GM12892 (cell line): Measurements from ENCODE around the gene PRR12.

ENCODE experiments used
- POLR2A ChIP-seq: IDR thresholded peaks from 2 replicates; pipeline ENCODE4 v1.6.1; 2011; ENCODE audit warnings: low read depth, low read length, control low read depth
- POLR2AphosphoS5 ChIP-seq: IDR thresholded peaks from 2 replicates; pipeline ENCODE4 v1.6.1; 2011; ENCODE audit warnings: low read depth, low read length, control low read depth

DNA sequence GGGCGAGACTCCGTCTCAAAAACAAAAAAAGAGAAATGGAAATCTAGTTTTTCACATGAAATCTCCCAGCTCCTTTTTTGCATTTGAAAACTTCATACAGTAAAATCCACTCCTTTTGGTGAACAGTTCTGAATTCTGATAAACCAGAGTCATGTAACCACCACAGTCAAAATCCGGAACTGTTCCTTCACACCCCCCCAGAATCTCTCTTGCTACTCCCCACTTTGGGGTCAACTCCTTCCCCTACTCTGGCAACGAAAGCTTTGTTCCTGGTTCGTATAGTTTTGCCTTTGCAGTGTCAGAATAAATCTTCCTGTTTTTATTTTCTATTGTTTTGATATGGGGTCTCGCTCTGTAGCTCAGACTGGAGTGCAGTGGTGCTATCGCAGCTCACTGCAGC is 39.5 kb upstream of the PRR12 start:
- TF ChIP-seq POLR2A (no peak), POLR2AphosphoS5 (no peak)
